NCI-H446 (cell line): ENCODE results near the gene NAV2.

Experiments
- DNase-seq, 2 experiments: peaks; one replicate each; lab custom pipeline; 2025; lab: John Stamatoyannopoulos, UW

NAV2 gene

DNA sequence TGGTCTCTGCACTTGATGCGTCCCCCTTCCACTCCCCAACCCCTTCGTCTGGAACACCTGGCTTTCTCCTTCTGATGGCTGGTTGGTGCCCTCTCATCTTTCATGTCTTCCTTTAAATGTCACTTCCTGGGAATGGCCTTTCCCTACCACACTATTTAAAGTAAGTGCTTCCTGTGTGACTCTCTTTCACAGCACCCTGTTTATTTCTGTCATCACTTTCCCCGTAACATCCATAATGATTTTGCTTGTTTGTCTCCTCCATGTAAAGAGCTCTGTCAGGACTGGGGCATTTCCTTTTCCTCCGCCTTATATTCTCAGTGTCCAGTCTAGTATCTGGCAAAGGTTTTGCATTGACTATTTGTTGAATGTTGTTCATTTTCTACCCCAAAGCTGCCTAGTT, 304.7 kb downstream of the NAV2 start:
- DNase-seq, result no peak

DNA sequence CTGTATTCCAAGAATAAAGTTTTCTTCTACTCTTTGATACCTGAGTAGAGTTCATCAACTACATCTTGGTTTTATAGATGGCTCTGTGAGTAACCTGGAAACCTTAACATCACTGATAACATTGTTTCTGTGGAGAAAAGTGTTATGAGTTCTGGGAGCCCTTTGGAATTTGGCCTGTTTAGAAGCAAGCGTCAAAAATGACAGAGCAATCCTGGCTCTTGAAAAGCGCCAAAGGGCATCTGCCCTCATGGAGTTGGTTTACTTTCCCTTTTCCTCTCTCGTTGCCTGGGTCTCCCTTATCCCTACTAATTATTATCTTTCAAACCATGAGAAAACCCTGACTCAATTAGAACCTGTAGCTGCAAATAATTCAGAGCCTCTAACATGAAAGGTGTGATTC, 307.6 kb downstream of the NAV2 start:
- DNase-seq, result no peak

DNA sequence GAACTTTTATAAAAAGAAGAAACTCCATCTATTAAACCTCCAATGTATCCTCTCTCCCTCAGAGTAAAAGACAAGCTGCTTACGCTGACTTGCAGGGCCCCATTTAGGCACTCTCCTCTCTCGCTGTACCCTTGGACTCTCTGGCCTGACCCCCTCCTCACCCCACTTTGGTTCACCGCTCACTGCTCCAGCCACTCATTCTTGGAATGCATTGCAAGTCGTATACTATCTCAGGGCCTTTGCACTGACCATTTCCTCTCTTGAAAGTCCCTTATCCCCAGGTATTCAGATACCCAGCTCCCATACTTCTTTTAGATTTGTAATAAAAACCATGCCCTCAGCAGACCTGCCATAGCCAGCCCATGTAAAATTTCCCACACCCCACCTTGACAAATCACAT, 308.1 kb downstream of the NAV2 start:
- no peak for DNase-seq

DNA sequence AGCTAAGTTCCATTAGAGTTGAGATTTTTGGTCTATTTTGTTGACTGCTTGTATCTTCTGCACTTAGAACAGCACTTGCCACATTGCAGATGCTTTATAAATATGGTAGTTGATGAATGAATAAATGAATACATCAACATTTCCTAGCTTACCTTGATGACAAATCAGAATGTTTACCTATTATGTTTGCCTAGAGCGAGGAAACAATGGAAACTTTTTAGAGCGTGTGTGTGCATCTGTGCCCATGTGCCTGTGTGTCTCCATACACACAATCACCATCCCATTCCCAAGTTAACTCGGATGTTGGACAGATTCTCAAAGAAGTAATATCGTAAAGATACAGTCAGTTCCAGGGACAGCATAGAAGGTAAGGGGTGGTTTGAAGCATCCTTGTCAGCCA, 308.6 kb downstream of the NAV2 start:
- DNase-seq, result no peak

DNA sequence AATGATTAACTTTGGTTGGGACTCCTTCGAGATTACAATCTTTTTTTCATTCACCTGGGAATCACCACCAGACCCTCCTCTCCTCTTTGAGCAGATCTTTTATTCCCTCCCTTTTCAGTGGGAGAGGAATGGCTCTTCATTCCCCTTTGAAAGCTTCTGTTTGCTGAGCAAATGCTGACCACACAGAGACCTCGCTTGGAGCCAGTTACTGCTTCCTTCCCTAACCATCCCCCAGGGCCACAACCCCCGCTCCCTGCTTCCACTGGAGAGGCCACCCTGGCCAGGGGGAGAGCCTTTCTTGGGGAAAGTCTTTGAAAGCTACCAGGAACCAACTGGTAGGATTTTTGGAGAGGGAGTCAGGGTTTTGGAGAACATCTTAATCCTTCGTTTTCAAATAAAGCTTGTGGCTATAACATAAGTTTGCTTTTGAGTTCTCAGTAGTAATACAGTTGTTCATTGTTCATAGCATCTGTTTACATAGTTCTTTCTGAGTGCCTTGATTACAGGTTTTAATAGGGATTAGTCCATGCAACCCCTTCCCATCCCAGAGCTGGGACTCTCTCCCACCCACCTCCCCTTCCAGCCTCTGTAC, 309.2 kb downstream of the NAV2 start:
- DNase-seq, result no peak

DNA sequence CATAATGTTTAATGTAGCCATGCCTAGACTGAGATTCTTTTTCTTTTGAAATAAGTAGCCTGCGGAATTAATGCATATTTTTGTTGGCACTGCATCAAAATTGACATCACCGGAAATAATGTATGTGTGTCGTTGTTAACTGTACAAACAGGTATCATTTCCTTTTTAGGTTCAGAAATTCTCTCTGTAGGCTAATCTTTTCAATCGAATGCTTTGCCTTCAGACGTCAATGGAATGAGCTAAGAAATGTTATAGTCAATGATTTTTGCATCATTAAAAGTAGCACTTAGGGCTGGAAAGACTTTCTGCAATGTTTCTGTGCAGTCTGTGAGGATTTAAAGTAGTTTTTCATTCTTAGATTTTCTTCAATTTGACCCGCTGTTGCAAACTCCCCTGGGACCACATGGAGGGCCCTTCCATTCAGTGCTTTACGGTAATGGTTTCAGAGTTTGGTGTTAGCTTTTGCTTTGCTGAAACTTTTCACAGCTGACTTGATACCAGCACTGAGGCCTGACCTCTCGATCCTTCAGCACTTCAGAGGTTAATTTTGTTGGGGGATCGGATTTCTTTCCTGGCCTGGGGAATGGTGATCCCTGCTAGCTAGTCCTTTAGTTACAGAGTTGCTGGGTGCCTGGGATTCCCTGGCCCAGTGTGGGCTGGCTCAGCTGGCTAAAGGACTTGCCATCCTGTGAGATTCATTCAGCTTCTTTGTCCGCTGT, 309.9 kb downstream of the NAV2 start:
- DNase-seq, result peak in 1 of 2 experiments; percentile 55

DNA sequence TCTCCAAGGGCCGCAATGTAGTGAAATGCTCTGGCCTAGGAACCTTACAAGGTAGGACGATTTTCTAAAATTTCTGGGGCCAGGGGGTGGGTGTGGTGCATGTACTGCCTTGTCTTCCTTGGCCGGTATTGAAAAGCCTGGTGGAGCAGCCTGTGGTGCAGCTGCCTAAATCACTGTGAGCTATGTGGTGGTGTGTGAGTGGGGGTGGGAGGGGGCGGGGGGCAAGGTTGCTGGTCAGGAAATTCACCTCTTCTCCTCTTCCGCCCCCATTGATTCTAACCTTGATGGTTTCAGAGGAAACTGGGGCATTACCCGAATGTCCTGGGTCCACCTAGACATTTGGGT, 310.4 kb downstream of the NAV2 start:
- DNase-seq, result no peak

DNA sequence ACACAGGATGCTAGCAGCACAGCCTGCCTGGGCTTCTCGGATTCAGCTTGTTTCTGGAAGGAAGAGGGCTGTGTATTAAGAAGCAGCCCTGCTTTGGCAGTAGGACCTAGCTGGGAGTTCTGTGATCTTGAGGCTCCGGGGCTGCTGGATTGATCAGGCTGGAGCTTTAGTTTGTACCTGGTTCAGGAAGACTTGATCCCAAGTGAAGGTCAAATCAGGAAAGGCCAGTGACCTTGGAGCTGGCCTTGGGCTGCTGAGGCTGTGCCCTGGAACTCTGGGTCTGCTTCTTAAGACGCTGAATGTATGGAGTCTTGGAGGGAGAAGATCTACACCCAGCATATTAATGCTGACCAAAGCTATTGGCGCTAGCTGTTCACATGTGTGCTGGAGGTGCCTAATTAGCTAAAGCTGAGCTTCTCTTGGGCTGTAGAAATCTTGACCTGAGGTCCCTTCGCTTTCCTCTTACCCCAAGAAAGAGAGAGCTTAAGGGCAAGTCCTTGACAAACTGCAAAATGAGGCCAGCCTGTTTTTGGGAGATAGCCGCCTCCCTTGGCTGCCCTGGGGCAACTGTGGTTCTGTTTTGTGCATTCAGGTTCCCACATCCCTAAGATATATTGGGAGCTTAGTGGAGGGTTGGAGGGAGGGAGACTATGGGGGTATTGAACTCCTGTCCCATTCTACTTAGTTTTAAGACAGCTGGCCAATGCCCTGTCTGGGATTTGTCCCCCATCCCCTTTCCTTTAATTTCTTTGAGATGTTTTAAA, 311.7 kb downstream of the NAV2 start:
- no peak for DNase-seq

DNA sequence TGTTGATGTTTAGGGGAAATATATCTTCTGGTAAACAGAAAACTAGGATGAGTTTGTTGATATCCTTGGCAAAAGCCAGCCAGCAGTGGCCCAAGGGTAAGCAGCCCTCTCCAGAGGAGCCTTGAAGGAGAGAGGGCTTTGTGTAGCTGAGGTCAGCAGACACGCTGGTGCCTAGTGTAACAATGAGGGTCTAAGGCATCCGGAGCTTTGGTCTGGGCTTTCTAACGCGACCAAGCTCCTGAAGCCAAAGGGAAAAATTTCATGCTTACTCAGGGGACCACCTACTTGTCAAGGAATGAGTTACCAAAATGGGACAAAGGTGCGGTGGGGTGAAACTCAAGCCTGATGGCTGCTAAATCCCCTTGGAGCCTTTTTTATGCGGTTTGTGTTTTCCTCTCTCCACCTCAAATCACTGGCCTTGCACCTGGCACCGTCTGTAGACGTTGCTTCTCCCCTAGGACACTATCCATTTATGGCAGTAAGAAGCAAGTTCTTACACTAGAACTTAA, 312.7 kb downstream of the NAV2 start:
- no peak for DNase-seq

DNA sequence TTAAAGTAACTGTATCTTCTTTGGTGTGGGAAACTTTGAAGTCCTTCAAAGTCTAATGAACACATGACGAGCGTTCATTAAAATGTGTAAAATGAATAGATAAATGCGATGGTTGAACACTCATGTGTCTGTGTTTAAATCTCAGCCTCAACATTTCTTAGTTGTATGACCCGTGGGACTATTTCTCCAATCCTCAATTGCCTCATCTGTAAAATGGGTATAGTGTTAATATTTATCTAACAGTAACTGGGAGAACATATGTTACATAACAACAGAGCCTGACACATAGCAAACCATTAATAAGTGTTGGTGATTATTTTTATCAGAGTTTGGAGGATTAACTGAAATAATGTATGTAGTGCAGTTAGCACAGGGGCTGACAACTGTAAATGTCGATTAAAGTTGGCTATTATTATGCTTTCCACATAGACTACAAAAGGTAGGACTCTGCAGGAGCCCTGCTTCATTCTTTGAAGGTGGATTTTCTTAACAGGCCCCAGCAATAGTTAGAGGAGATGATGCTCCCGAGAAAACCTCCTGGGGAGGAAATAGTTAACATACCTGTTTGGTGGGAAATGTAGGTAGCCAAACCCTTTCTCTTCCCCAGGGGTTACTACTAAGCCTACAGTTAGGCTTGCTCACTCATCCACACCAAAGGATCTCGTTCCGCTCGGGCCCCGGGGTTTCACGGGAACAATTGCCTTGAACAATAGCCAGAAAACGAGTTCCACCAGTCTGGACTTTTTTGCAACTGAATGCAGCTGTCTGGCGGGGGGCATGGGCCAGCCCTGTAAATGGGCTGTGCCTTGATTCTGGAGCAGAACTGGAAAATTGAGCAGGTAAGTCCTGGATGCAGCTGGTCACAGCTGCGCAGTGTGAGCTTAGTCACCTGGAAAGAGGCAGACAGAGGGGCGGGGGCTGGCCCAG, 314.3 kb downstream of the NAV2 start:
- DNase-seq, result peak in 1 of 2 experiments; percentile 49

DNA sequence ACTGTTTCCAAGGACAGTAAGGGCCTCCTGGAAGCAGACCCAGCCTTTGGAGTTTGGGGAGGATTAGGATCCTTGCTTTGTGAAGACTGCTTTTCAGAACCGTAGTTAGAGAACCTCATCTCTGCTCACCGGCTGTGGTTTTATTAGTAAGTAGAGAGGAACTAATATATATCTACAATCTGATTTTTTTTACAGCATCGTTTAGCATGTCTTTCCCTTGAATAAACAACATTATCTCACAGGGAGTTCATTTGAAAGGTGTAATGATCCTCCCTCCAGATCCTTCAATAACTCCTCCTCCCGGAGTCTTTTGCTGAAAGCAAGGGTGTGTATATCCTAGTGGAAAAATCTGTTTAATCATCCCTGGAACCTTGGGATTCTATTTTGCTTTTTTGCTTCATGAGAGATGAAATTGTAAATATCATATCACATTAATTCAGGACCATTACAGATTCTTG, 314.9 kb downstream of the NAV2 start:
- DNase-seq, result no peak

DNA sequence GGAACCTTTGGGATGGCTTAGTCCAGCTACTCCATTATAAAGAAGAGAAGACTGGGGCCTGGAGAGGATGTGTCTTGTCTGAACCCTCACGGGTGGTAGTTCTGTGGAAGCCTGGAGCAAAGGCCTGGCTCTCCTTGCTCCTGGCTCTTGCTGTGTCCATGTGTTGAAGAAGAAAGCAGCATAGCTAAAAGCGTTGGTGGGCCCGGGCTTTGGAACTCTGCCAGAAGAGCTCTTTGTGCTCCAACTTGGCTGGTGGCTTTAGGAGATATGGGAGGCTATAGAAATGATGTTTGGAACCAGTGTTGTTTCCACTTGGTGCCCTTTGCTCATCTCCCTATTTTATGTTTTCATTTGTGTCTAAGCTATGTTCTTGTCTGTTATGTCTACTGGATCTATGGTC, 316.6 kb downstream of the NAV2 start:
- peak; percentile 60 to 89 for DNase-seq

DNA sequence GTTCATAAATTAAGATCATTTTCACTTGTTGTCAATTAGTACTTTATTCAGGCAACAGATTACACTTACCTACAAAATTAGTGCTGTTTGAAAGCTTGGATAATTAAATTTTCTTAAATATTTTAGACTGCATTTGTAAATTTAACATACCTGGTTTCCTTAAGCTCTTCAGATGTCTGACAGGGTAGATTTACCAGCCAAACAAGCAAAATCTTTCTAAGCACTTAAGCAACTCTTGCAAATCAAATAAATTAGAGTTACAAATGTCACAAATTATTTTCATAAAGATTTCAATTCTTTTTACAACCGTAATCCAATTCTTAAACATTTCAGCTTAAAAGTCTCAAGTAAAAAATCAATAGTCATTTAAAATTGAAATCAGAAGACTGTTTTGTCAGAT, 317.8 kb downstream of the NAV2 start:
- no peak for DNase-seq

DNA sequence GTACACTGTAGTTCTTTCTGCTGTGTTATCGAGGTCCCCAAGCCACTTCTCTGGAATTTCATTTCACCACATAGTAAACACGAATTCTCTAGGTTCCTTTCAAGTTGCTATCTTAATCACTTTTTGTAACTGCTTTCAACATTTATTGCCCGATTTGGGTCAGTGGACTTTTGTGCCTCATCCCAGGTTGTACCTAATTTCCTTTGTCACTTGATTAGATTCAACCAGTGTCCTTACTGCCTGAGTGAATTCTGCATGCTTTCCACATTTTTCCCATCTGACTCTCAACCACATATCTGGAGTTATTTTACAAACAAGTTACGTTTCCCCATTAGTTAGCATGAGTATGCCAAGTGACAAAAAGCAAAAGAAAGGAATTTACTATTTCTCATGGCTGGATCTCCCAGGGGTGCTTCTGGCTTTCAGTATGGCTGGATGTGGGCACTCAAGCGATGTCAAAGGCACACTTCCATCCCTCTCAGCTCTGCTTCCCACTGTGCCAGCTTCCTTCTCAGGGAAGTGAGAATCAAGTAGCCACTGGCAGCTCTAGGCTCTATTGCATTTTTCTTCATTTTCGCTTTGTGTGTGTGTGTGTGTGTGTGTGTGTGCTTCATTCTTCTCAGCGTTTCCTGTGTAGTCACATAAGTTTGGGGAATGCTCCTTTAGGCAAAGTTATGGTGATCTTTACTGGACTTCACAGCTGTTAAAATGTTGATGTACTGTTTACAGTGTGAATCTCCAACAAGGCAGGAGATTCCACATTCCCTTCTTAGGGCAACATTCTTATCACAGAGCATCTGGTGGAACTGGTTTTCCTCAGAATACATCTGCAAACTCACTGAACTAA, 318.7 kb downstream of the NAV2 start:
- peak in 1 of 2 experiments; percentile 62 for DNase-seq

DNA sequence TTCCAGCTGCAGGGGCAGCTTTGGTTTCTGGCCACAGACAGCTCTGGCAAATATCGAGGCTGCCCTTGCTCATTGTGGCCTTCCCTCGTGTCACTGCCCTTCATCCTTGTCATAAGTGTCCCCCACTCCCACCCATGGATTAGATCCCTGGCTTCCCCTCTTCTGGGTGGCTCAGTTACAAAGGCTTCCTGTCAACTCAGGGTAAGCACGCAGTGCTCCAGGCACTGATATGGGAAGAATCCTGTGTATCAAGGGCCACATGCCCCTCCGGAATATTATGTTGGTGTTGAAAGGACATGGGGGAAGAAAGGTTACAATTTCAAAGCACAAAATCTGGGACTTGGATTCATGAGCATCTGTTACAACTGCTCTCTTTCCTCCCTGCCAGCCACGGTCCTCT, 319.5 kb downstream of the NAV2 start:
- no peak for DNase-seq

DNA sequence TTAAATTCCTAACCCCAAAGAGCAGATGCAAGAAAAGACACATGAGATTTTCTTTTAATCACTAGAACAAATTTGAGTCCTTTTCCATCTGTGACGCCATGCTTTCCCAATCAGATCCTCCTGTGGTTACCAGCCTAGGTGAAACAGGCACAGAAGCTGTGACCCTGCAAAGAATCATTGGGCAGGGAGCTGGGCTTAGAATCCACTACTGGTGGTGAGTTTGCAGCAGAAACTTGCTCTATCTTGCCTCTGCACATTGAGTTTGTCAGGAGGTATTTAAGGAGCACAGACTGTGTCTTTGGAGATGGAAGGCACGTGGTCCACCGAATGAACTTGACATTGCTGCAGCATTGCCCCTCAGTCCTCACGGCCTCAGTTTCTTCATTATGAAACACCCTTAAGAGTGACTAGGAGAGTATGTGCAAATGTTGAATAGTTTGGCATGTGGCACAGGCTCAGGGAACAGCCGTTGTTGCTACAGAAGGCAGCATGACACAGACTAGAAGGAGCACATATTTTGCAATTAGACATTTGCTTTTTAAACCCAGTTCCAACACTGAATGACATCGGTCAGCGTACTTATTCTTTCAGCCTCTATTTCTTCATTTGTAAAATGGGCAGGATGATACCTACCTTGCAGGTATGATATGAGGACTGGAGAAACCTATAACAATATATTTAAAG, 320.1 kb downstream of the NAV2 start:
- DNase-seq, result no peak

DNA sequence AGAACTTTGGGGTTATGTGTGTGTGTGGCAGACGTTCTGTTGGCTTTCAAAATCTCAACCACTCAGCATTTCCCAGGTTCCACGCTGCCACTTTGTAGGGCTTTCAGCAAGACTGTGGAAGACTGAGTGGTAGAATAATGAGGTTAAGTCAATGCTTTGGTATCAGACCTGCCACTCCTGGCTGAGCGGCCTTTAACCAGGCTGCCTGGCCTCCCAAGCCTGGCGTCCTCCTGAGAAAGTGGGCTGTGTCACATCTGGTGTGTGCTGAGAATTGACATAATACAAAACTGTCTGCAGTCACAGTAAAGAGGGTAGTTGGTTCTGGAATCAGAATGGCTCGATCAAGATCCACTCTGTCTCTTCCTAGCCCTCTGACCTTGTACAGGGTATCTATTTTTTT, 321.2 kb downstream of the NAV2 start:
- DNase-seq, result no peak

DNA sequence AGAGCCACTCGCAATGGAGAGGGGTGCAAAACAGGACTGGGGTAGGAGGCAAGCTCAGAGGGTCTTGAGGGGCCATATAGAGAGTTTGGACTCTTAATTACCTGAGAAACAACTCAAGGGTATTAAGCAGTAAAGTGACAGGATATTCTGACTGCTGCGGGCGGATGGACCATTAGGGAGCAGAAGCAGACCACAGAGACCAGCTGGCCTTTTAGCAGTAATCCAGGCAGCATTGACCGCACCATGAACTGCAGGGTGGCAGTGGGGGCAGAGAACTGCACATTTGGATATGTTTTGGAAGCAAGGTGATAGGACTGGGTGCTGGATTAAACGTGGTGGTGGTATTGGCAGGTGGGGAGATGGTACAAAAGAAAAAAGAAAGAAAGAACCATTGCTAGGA, 322.3 kb downstream of the NAV2 start:
- no peak for DNase-seq

DNA sequence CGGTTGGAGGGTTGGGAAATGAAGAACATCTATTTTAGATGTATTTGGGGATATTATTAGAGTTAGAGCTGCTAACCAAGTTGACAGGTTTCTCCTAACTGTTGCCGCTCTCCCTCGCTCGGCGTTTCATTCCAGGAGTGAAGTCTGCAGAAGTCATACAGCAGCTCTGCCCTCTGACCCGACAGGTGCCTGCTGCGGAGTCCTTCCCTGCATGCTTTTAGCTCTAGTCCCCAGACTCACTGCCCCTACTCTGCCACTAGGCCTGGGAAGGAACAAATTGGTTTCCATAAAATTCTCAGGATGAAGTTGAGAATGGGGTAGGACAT, 322.7 kb downstream of the NAV2 start:
- no peak for DNase-seq
